HCT116 (cell line): ENCODE data around the gene TMEM260. TPM values are rescaled to one million over a fixed set of nuclear protein-coding genes. Genes with fewer than 3 reads are reported as not detected.

Source experiments
- ATAC-seq: fragments of 200-7000 bp; cut with Tn5 transposase; 2 replicates; pipeline ENCODE4 v1.9.1; 2020; ENCODE audit warnings: mild to moderate bottlenecking, moderate library complexity
- BruUV-seq: library from RNA; stranded (reverse); fragments of 400-500 nt; replicated peaks from 2 replicates; lab custom pipeline; 2021; lab: Mats Ljungman, UMichigan
- CTCF ChIA-PET: fragments of 300-600 bp; sonication (Branson Sonifier 250); formaldehyde crosslinking; loops from one replicate; lab custom pipeline; 2021; ENCODE audit warnings: antibody characterized with exemption; lab: Charles Lee
- POLR2A ChIA-PET: fragments of 300-600, 350-600 bp; sonication (Branson Sonifier 250); formaldehyde crosslinking; loops from one replicate; lab custom pipeline; 2021; ENCODE audit warnings: antibody characterized with exemption; lab: Charles Lee
- RAD21 ChIA-PET, 2 experiments: fragments of 300-600 bp; sonication (Branson Sonifier 250); formaldehyde crosslinking; loops; one replicate each; lab custom pipeline; 2023; ENCODE audit warnings: low total read pairs in 2 of 2; ENCODE audit not compliant: uncharacterized antibody in 2 of 2, unreplicated experiment in 2 of 2, low non-redundant PET in 1 of 2; lab: Charles Lee
- DNase-seq: peaks from one replicate; pipeline ENCODE4 v3.0.0-alpha.2; 2010; ENCODE audit warnings: low read depth, low spot score
- H2AFZ ChIP-seq: fragments of 200-600 bp; shearing (Covaris generic), sonication (generic); 2 replicates; pipeline ENCODE4 v1.6.1; 2017; ENCODE audit warnings: low read depth, mixed run types, mixed read lengths, antibody characterized with exemption, low read length; ENCODE audit not compliant: poor library complexity, severe bottlenecking
- H3K27ac ChIP-seq: 2 replicates; pipeline ENCODE4 v1.5.1; 2012; ENCODE audit warnings: low read depth, low read length
- H3K27me3 ChIP-seq: fragments of 200-600 bp; sonication (generic); 2 replicates; pipeline ENCODE4 v1.6.1; 2016; ENCODE audit warnings: mixed run types, low read length, mixed read lengths; ENCODE audit not compliant: insufficient read depth
- H3K36me3 ChIP-seq, 2 experiments: fragments of 200-500 bp in 1 of 2; fragments of 200-600 bp in 1 of 2; sonication (Bioruptor generic) in 1 of 2; sonication (generic) in 1 of 2; 2 replicates each; pipeline versions ENCODE4 v1.5.1 to v1.6.1; 2014 to 2016; ENCODE audit warnings: low read length in 2 of 2, inconsistent platforms in 1 of 2, mixed read lengths in 1 of 2, mixed run types in 1 of 2; ENCODE audit not compliant: insufficient read depth in 2 of 2, control insufficient read depth in 1 of 2
- H3K4me1 ChIP-seq, 2 experiments: fragments of 200-600 bp in 1 of 2; sonication (generic) in 1 of 2; 2 replicates each; pipeline versions ENCODE4 v1.5.1 to v1.6.1; 2012 to 2017; ENCODE audit warnings: low read length in 2 of 2, inconsistent platforms in 1 of 2, mild to moderate bottlenecking in 1 of 2, mixed read lengths in 1 of 2, mixed run types in 1 of 2, moderate library complexity in 1 of 2; ENCODE audit not compliant: insufficient read depth in 2 of 2, control insufficient read depth in 1 of 2
- H3K4me2 ChIP-seq: fragments of 200-600 bp; sonication (generic); 2 replicates; pipeline ENCODE4 v1.6.1; 2017; ENCODE audit warnings: mixed run types, low read length, mixed read lengths
- H3K4me3 ChIP-seq, 2 experiments: fragments of 200-600 bp in 1 of 2; sonication (generic) in 1 of 2; replicated peaks in 1 of 2; 2 replicates each; pipeline ENCODE4 v1.5.1; 2011 to 2016; ENCODE audit warnings: low read length in 2 of 2, control low read depth in 1 of 2, low read depth in 1 of 2, mild to moderate bottlenecking in 1 of 2, mixed read lengths in 1 of 2, mixed run types in 1 of 2
- H3K79me2 ChIP-seq: fragments of 200-600 bp; sonication (generic); 2 replicates; pipeline ENCODE4 v1.6.1; 2017; ENCODE audit warnings: mild to moderate bottlenecking, mixed run types, low read length, moderate library complexity, mixed read lengths; ENCODE audit not compliant: insufficient read depth
- H3K9ac ChIP-seq: fragments of 200-600 bp; sonication (generic); 2 replicates; pipeline ENCODE4 v1.6.1; 2016; ENCODE audit warnings: low read length, mixed read lengths
- H3K9me2 ChIP-seq: fragments of 200-600 bp; sonication (generic), shearing (Covaris generic); 2 replicates; pipeline ENCODE4 v1.6.1; 2017; ENCODE audit warnings: mixed run types, mild to moderate bottlenecking, moderate library complexity; ENCODE audit not compliant: insufficient read depth
- H3K9me3 ChIP-seq, 2 experiments: fragments of 200-500 bp in 1 of 2; fragments of 200-600 bp in 1 of 2; sonication (Bioruptor generic) in 1 of 2; sonication (generic) in 1 of 2; 2 replicates each; pipeline ENCODE4 v1.6.1; 2014 to 2017; ENCODE audit warnings: low read length in 2 of 2, mixed read lengths in 2 of 2, inconsistent platforms in 1 of 2, low read depth in 1 of 2, mild to moderate bottlenecking in 1 of 2, mixed run types in 1 of 2, moderate library complexity in 1 of 2; ENCODE audit not compliant: control insufficient read depth in 1 of 2, insufficient read depth in 1 of 2
- H4K20me1 ChIP-seq: fragments of 200-600 bp; sonication (generic), shearing (Covaris generic); 2 replicates; pipeline ENCODE4 v1.6.1; 2017; ENCODE audit warnings: mixed run types, mild to moderate bottlenecking, moderate library complexity; ENCODE audit not compliant: insufficient read depth
- EGR1 ChIP-seq: IDR thresholded peaks from 2 replicates; pipeline ENCODE4 v1.6.1; 2012; ENCODE audit warnings: low read depth
- EZH2phosphoT487 ChIP-seq: fragments of 200-600 bp; IDR thresholded peaks from 2 replicates; pipeline ENCODE4 v1.6.1; 2018; ENCODE audit warnings: antibody characterized with exemption, borderline replicate concordance
- FOSL1 ChIP-seq: IDR thresholded peaks from 2 replicates; pipeline ENCODE4 v1.6.1; 2012; ENCODE audit warnings: low read depth
- JUND ChIP-seq: IDR thresholded peaks from 2 replicates; pipeline ENCODE4 v1.6.1; 2012
- POLR2A ChIP-seq: IDR thresholded peaks from 2 replicates; pipeline ENCODE4 v1.7.0; 2011; ENCODE audit warnings: borderline replicate concordance; ENCODE audit not compliant: insufficient read depth, insufficient read length; ENCODE audit errors: extremely low read depth
- POLR2AphosphoS5 ChIP-seq: IDR thresholded peaks from 2 replicates; pipeline ENCODE4 v1.6.1; 2011; ENCODE audit warnings: mild to moderate bottlenecking, low read depth, low read length, moderate library complexity
- RAD21 ChIP-seq: IDR thresholded peaks from 2 replicates; pipeline ENCODE4 v1.6.1; 2012; ENCODE audit warnings: low read depth, mild to moderate bottlenecking
- SIN3A ChIP-seq: IDR thresholded peaks from 2 replicates; pipeline ENCODE4 v1.6.1; 2012; ENCODE audit warnings: low read depth
- SRF ChIP-seq: IDR thresholded peaks from 2 replicates; pipeline ENCODE4 v1.6.1; 2012; ENCODE audit warnings: low read depth
- TCF7L2 ChIP-seq: IDR thresholded peaks from 2 replicates; pipeline ENCODE4 v1.7.0; 2011; ENCODE audit warnings: borderline replicate concordance, inconsistent platforms; ENCODE audit not compliant: insufficient read depth, insufficient read length; ENCODE audit errors: extremely low read depth
- YY1 ChIP-seq: IDR thresholded peaks from 2 replicates; pipeline ENCODE4 v1.6.1; 2011; ENCODE audit warnings: low read length, low read depth, moderate library complexity, mild to moderate bottlenecking; ENCODE audit not compliant: insufficient replicate concordance; ENCODE audit errors: extremely low read depth
- ZFX ChIP-seq: fragments of 450-650 bp; IDR thresholded peaks from 2 replicates; pipeline ENCODE4 v1.6.1; 2017
- ZNF274 ChIP-seq: fragments of 200-500 bp; sonication (Bioruptor generic); IDR thresholded peaks from 2 replicates; pipeline ENCODE4 v1.6.1; 2014; ENCODE audit warnings: mild to moderate bottlenecking, low read depth, low read length, inconsistent platforms
- intact Hi-C: fragments of 100-400 bp; cut with micrococcal nuclease; formaldehyde crosslinking; loops from 2 replicates; pipeline ENCODE4 v1.10.0; 2022
- total RNA-seq: library from RNA; stranded (reverse); gene quantifications from one replicate; pipeline ENCODE4 v1.2.1, GENCODE V29; 2021; ENCODE audit not compliant: unreplicated experiment
- TF ChIP-seq, protein P1 (sequence below): IDR thresholded peaks from 2 replicates; pipeline ENCODE4 v1.6.1; 2012
- TF ChIP-seq, protein P2 (sequence below): IDR thresholded peaks from 2 replicates; pipeline ENCODE4 v1.6.1; 2012; ENCODE audit warnings: low read depth
- TF ChIP-seq, protein P3 (sequence below): IDR thresholded peaks from 2 replicates; pipeline ENCODE4 v1.6.1; 2011; ENCODE audit warnings: mild to moderate bottlenecking, low read length, moderate library complexity; ENCODE audit not compliant: insufficient replicate concordance; ENCODE audit errors: extremely low read depth

TMEM260 gene
- total RNA-seq, 1 experiment from 2014 or later: 12.5 TPM

DNA sequence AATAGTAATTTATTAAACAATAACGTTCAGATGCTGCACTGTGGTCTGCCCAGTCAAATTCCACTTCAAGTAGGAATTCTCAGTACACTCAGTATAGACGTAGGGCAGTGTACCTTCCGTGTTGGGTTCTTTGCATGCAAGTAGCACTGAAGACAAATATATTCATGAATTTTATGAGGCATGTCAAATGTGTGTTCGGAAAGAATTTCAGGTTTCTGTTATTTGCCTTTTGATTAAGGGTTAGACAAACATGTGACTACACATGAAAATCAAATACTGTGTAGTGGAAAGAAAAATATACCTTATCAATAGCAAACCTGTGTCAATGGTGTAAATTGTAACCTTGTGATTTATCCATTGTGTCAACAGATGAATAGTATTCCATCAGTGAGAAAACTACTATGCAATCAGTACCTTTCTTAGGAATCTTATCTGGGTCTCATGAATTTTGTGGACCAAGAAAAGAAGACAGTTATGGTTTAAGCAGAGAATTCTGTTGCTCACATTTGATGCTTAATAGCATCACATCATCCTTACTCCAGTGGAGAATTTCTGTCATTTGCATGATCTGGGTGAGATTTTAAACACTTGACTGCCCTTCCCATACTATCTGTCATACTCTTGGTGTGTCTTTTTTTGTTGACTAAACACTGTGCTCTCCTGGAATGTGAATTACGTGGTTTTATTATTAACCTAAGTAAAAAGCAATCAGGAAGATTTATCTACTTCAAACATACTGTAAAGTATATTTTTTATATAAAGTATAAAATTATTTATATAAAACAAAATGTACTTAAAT lies 13.3 kb downstream of the TMEM260 start:
- POLR2A ChIA-PET: no interaction called here

More for the DNA sequence above, 13.3 kb downstream of the TMEM260 start:
- no peaks in the 10 kb centered on the region for H3K9me3 ChIP-seq
- no TSS peak for BruUV-seq
- no peak overlapping the region for H3K4me3 ChIP-seq
- no peak overlapping the region for H3K4me2 ChIP-seq
- no peaks in the 10 kb centered on the region for H3K27me3 ChIP-seq
- TF ChIP-seq ZNF274 (no peak), POLR2AphosphoS5 (no peak), RAD21 (no peak), POLR2A (no peak), JUND (no peak), FOSL1 (no peak), YY1 (no peak), SIN3A (no peak), TCF7L2 (no peak), ZFX (no peak), EZH2phosphoT487 (no peak), SRF (no peak), EGR1 (no peak)
- TF ChIP-seq, protein P1, sequence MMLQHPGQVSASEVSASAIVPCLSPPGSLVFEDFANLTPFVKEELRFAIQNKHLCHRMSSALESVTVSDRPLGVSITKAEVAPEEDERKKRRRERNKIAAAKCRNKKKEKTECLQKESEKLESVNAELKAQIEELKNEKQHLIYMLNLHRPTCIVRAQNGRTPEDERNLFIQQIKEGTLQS: no peak
- TF ChIP-seq, protein P2, sequence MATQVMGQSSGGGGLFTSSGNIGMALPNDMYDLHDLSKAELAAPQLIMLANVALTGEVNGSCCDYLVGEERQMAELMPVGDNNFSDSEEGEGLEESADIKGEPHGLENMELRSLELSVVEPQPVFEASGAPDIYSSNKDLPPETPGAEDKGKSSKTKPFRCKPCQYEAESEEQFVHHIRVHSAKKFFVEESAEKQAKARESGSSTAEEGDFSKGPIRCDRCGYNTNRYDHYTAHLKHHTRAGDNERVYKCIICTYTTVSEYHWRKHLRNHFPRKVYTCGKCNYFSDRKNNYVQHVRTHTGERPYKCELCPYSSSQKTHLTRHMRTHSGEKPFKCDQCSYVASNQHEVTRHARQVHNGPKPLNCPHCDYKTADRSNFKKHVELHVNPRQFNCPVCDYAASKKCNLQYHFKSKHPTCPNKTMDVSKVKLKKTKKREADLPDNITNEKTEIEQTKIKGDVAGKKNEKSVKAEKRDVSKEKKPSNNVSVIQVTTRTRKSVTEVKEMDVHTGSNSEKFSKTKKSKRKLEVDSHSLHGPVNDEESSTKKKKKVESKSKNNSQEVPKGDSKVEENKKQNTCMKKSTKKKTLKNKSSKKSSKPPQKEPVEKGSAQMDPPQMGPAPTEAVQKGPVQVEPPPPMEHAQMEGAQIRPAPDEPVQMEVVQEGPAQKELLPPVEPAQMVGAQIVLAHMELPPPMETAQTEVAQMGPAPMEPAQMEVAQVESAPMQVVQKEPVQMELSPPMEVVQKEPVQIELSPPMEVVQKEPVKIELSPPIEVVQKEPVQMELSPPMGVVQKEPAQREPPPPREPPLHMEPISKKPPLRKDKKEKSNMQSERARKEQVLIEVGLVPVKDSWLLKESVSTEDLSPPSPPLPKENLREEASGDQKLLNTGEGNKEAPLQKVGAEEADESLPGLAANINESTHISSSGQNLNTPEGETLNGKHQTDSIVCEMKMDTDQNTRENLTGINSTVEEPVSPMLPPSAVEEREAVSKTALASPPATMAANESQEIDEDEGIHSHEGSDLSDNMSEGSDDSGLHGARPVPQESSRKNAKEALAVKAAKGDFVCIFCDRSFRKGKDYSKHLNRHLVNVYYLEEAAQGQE: no peak
- TF ChIP-seq, protein P3, sequence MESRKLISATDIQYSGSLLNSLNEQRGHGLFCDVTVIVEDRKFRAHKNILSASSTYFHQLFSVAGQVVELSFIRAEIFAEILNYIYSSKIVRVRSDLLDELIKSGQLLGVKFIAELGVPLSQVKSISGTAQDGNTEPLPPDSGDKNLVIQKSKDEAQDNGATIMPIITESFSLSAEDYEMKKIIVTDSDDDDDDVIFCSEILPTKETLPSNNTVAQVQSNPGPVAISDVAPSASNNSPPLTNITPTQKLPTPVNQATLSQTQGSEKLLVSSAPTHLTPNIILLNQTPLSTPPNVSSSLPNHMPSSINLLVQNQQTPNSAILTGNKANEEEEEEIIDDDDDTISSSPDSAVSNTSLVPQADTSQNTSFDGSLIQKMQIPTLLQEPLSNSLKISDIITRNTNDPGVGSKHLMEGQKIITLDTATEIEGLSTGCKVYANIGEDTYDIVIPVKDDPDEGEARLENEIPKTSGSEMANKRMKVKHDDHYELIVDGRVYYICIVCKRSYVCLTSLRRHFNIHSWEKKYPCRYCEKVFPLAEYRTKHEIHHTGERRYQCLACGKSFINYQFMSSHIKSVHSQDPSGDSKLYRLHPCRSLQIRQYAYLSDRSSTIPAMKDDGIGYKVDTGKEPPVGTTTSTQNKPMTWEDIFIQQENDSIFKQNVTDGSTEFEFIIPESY: no peak
- DNase-seq (no peak), ATAC-seq (no peak)
- H3K36me3 ChIP-seq: no peaks in the 10 kb centered on the region
- H2AFZ ChIP-seq: no peak overlapping the region
- CTCF ChIA-PET: no interaction called here
- no peak overlapping the region for H3K27ac ChIP-seq
- no peaks in the 10 kb centered on the region for H4K20me1 ChIP-seq
- RAD21 ChIA-PET: no interaction called here
- H3K9me2 ChIP-seq: no peaks in the 10 kb centered on the region
- no peak overlapping the region for H3K9ac ChIP-seq
- no peaks in the 10 kb centered on the region for H3K79me2 ChIP-seq
- H3K4me1 ChIP-seq: no peaks in the 10 kb centered on the region
- intact Hi-C loops: no loop called here
